DND-41 (cell line): ENCODE measurements around the gene DLG2.

Experiments
- ATAC-seq: fragments of 200-7000 bp; cut with Tn5 transposase; 3 replicates; pipeline ENCODE4 v1.9.1; 2021; ENCODE audit warnings: low read depth; ENCODE audit not compliant: insufficient read depth
- DNase-seq: peaks from one replicate; pipeline ENCODE4 v3.0.0-alpha.2; 2020
- H2AFZ ChIP-seq: 2 replicates; pipeline ENCODE4 v1.6.0; 2012; ENCODE audit warnings: low read depth, low read length
- H3K27ac ChIP-seq: 2 replicates; pipeline ENCODE4 v1.5.1; 2012; ENCODE audit warnings: low read length, inconsistent platforms
- H3K27me3 ChIP-seq: fragments of 200-600 bp; sonication (generic); 2 replicates; pipeline ENCODE4 v1.6.0; 2012; ENCODE audit warnings: low read length, mild to moderate bottlenecking, inconsistent platforms; ENCODE audit not compliant: insufficient read depth, poor library complexity
- H3K36me3 ChIP-seq: 2 replicates; pipeline ENCODE4 v1.5.1; 2012; ENCODE audit warnings: low read length, inconsistent platforms; ENCODE audit not compliant: insufficient read depth
- H3K4me1 ChIP-seq: 2 replicates; pipeline ENCODE4 v1.5.1; 2012; ENCODE audit warnings: mild to moderate bottlenecking, low read length; ENCODE audit not compliant: insufficient read depth
- H3K4me2 ChIP-seq: 2 replicates; pipeline ENCODE4 v1.6.0; 2012; ENCODE audit warnings: mild to moderate bottlenecking, moderate library complexity, low read length, inconsistent platforms; ENCODE audit not compliant: insufficient read depth
- H3K4me3 ChIP-seq, 2 experiments: fragments of 200-600 bp in 1 of 2; shearing (Covaris generic) in 1 of 2; 2 replicates each; pipeline ENCODE4 v1.5.1; 2012 to 2016; ENCODE audit warnings: inconsistent platforms in 2 of 2, low read length in 2 of 2, mild to moderate bottlenecking in 2 of 2, low read depth in 1 of 2, moderate library complexity in 1 of 2
- H3K79me2 ChIP-seq: 2 replicates; pipeline ENCODE4 v1.6.0; 2012; ENCODE audit warnings: low read length, inconsistent platforms; ENCODE audit not compliant: insufficient read depth
- H3K9ac ChIP-seq: 2 replicates; pipeline ENCODE4 v1.6.0; 2012; ENCODE audit warnings: low read depth, mild to moderate bottlenecking, inconsistent platforms, low read length, moderate library complexity
- H3K9me3 ChIP-seq: 2 replicates; pipeline ENCODE4 v1.5.1; 2012; ENCODE audit warnings: low read length, moderate library complexity, mild to moderate bottlenecking, inconsistent platforms; ENCODE audit not compliant: insufficient read depth, severe bottlenecking
- H4K20me1 ChIP-seq: 2 replicates; pipeline ENCODE4 v1.6.0; 2012; ENCODE audit warnings: low read length; ENCODE audit not compliant: insufficient read depth
- EZH2 ChIP-seq: IDR thresholded peaks from 3 replicates; pipeline ENCODE4 v1.6.1; 2012; ENCODE audit warnings: borderline replicate concordance, low read depth, mild to moderate bottlenecking, moderate library complexity, low read length, inconsistent platforms; ENCODE audit not compliant: severe bottlenecking
- TF ChIP-seq, protein P1 (sequence below): IDR thresholded peaks from 2 replicates; pipeline ENCODE4 v1.5.1; 2012; ENCODE audit warnings: borderline replicate concordance, low read length, moderate library complexity, mild to moderate bottlenecking; ENCODE audit not compliant: poor library complexity, severe bottlenecking; ENCODE audit errors: extremely low read depth

Gene DLG2

DNA sequence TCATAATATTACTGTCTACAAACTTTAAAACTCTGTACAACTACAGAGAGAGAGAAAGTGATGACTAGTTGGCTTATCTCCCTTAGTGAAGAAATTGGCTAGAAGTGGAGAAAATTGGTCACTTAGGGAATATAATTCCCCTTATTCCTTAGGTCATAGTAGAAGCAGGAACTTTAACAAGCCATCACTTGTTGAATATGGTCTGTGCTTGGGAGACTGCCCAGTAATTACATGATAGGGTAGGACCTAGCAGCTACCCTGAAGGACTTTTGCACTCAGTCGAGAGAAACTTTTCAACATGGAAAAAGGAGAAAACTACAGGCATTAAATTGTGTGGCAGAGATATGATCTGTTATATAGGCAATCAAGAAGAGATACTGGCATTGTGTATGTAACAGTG lies 1764.5 kb downstream of the DLG2 start:
- Histone ChIP-seq H3K27ac (no peak overlapping the region), H2AFZ (no peak overlapping the region), H3K4me1 (no peaks in the 10 kb centered on the region), H3K9me3 (no peaks in the 10 kb centered on the region), H3K79me2 (no peaks in the 10 kb centered on the region), H3K27me3 (no peaks in the 10 kb centered on the region), H3K4me3 (no peak overlapping the region), H3K4me2 (no peak overlapping the region), H3K9ac (no peak overlapping the region), H3K36me3 (no peaks in the 10 kb centered on the region), H4K20me1 (no peaks in the 10 kb centered on the region)
- no peak for ATAC-seq
- TF ChIP-seq, protein P1, sequence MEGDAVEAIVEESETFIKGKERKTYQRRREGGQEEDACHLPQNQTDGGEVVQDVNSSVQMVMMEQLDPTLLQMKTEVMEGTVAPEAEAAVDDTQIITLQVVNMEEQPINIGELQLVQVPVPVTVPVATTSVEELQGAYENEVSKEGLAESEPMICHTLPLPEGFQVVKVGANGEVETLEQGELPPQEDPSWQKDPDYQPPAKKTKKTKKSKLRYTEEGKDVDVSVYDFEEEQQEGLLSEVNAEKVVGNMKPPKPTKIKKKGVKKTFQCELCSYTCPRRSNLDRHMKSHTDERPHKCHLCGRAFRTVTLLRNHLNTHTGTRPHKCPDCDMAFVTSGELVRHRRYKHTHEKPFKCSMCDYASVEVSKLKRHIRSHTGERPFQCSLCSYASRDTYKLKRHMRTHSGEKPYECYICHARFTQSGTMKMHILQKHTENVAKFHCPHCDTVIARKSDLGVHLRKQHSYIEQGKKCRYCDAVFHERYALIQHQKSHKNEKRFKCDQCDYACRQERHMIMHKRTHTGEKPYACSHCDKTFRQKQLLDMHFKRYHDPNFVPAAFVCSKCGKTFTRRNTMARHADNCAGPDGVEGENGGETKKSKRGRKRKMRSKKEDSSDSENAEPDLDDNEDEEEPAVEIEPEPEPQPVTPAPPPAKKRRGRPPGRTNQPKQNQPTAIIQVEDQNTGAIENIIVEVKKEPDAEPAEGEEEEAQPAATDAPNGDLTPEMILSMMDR = no peak
- no peak for TF ChIP-seq EZH2
- DNase-seq = no peak

DNA sequence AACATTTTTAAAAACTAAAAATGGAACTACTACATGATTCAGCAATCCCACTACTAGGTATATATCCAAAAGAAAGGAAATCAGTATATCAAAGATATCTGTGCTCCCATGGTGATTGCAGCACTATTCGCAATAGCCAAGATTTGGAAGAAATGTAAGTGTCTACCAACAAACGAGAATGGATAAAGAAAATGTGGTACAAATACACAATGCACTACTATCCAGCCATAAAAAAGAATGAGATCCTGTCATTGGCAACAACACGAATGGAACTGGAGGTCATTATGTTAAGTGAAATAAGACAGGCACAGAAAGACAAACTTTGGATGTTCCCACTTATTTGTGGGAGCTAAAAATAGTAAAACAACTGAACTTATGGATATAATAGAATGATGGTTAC lies 1765.1 kb downstream of the DLG2 start:
- H4K20me1 ChIP-seq = no peaks in the 10 kb centered on the region
- no peaks in the 10 kb centered on the region for H3K79me2 ChIP-seq
- no peaks in the 10 kb centered on the region for H3K36me3 ChIP-seq
- H3K4me2 ChIP-seq = no peak overlapping the region
- H2AFZ ChIP-seq = no peak overlapping the region
- DNase-seq (no peak), ATAC-seq (no peak)
- H3K27ac ChIP-seq = no peak overlapping the region
- TF ChIP-seq, protein P1 = no peak
- TF ChIP-seq EZH2 = no peak
- no peak overlapping the region for H3K9ac ChIP-seq
- H3K9me3 ChIP-seq = no peaks in the 10 kb centered on the region
- no peak overlapping the region for H3K4me3 ChIP-seq
- no peaks in the 10 kb centered on the region for H3K27me3 ChIP-seq
- no peaks in the 10 kb centered on the region for H3K4me1 ChIP-seq

DNA sequence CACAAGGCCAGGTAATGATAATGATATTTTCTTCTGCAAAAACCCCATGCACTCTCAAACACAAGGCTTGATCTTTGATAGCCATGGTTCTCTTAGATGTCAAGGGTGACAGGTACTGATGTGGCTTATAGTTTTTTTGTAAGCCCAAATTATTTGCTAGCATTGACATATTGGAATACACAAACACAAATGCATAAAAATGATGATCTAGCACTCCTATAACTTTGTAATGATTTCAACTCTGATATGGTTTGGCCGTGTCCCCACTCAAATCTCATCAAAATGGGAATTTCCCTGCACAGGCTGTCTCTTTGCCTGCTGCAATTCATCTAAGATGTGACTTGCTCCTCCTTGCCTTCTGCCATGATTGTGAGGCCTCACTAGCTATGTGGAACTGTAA lies 1768.5 kb downstream of the DLG2 start:
- Histone ChIP-seq H3K27ac (no peak overlapping the region), H3K4me3 (no peak overlapping the region), H3K9me3 (no peaks in the 10 kb centered on the region), H3K27me3 (no peaks in the 10 kb centered on the region), H3K36me3 (no peaks in the 10 kb centered on the region), H3K9ac (no peak overlapping the region), H3K79me2 (no peaks in the 10 kb centered on the region), H4K20me1 (no peaks in the 10 kb centered on the region), H3K4me1 (no peaks in the 10 kb centered on the region), H3K4me2 (no peak overlapping the region), H2AFZ (no peak overlapping the region)
- TF ChIP-seq, protein P1 = no peak
- no peak for TF ChIP-seq EZH2
- DNase-seq = no peak
- ATAC-seq = no peak

DNA sequence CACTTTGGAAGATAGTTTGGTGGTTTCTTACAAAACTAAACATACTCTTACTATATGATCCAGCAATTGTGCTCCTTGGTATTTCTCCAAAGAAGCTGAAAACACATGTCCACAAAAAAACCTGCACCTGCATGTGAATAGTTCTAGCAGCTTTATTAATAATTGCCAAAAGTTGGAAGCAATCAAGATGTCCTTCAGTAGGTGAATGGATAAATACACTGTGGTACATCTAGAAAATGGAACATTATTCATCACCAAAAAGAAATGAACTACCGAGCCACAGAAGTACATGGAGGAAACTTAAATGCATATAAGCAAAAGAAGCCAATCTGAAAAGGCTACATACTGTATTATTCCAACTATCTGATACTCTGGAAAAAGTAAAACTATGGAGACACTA lies 1771.9 kb downstream of the DLG2 start:
- TF ChIP-seq, protein P1 = no peak
- TF ChIP-seq EZH2 = no peak
- no peak overlapping the region for H3K27ac ChIP-seq
- ATAC-seq (no peak), DNase-seq (no peak)
- no peaks in the 10 kb centered on the region for H3K9me3 ChIP-seq
- H3K4me2 ChIP-seq = no peak overlapping the region
- no peaks in the 10 kb centered on the region for H3K4me1 ChIP-seq
- no peaks in the 10 kb centered on the region for H4K20me1 ChIP-seq
- H3K27me3 ChIP-seq = no peaks in the 10 kb centered on the region
- no peak overlapping the region for H3K4me3 ChIP-seq
- H2AFZ ChIP-seq = no peak overlapping the region
- H3K79me2 ChIP-seq = no peaks in the 10 kb centered on the region
- H3K9ac ChIP-seq = no peak overlapping the region
- no peaks in the 10 kb centered on the region for H3K36me3 ChIP-seq
